GM21576 (cell line): ENCODE results near the gene GLYR1.

ENCODE experiments used
- ATAC-seq: cut with Tn5 transposase; IDR thresholded peaks from one replicate; pipeline ENCODE4 v1.9.1; 2021; ENCODE audit warnings: mild to moderate bottlenecking, moderate library complexity; ENCODE audit not compliant: unreplicated experiment

Gene GLYR1

DNA sequence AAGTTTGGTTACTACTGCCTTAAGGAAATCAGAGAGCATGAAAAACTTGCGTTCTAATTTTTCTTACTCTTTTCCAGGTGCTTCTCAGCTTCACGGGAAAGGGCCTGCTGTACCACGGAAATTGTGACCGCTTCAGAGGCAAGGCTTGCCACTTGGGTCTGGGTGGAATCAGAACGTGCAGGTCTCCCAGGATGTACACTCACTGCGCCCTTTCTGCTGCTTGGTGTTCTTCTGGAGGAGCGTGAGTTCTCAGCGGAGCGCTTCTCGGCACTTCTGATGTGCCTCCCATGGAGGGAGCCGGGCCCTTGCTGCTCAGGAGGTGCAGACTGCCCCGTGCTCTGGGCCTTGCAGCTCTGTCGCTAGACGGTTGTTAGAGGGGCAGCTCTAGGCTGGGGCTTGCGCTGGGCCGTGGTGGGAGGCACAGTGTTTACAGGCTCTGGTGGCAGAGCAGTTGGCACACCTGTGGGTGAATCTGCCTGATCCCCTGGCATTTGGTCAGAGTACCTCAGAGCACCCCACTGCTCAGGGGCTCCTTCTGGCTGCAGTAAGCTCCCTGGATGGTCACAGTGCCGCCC lies 33.0 kb upstream of the GLYR1 start:
- no peak for ATAC-seq

DNA sequence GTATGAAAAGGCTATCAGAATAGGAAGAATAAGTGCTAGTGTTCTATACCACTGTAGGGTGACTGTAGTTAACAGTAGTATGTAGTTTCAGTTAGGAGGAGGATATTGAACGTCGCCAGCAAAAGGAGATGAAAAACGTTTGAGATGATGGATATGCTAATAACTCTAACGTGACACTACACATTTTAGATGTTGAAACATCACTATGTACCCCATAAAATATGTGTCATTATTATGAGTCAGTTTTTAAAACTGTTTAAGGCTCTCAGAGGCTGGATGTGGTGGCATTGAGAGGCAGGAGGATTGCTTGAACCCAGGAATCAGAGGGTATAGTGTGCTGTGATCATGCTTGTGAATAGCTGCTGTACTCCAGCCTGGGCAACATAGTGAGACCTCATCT lies 32.0 kb upstream of the GLYR1 start:
- no peak for ATAC-seq

GRCh38 chr16:4877380-4877685 lies 30.2 kb upstream of the GLYR1 start:
- ATAC-seq: no peak

GRCh38 chr16:4876646-4877379 lies 29.7 kb upstream of the GLYR1 start:
- ATAC-seq: no peak

DNA sequence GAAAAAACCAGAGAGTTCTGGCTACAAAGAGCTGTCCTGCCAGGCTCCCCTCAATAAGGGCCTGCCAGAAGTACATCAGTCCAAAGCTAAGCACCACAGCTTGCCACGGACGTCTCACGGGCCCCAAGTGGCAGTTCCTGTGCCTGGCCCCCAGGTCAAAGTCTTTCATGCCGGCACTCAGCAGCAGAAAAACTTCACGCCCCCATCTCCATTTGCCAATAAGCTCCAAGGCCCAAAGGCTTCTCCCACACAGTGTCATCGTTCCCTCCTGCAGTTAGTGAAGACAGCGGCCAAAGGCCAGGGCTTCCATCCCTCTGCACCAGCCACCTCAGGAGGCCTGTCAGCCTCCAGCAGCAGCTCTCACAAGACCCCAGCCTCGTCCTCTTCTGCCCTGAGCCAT lies 27.6 kb upstream of the GLYR1 start:
- no peak for ATAC-seq

- no peak for ATAC-seq
Observed at GRCh38 chr16:4873091-4873490, 26.0 kb upstream of the GLYR1 start.

GRCh38 chr16:4871071-4871470 lies 24.0 kb upstream of the GLYR1 start:
- ATAC-seq: no peak

- ATAC-seq: no peak
Observed at GRCh38 chr16:4870138-4870671, 23.1 kb upstream of the GLYR1 start.

- no peak for ATAC-seq
Observed at GRCh38 chr16:4869147-4869805, 22.2 kb upstream of the GLYR1 start.

DNA sequence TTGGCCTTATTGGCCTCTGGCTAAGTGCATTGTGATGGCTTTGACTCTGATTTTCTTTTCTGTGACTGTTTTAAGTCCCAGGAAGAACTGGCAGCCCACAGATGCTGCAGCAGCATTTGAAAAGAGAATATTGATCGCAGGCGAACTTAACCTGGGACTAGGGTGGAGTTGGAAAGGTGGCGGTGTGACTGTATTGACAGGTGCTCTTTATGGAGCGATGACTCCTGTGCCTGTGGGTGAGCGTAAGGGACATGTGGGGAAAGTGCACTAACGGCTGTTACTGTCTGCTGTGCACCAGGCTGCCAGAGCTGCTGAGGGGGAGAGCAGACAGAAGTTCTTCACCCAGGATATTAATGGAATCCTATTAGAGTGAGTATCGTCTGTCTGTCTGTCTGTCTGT lies 21.4 kb upstream of the GLYR1 start:
- no peak for ATAC-seq

GRCh38 chr16:4868026-4868425 lies 20.9 kb upstream of the GLYR1 start:
- no peak for ATAC-seq

DNA sequence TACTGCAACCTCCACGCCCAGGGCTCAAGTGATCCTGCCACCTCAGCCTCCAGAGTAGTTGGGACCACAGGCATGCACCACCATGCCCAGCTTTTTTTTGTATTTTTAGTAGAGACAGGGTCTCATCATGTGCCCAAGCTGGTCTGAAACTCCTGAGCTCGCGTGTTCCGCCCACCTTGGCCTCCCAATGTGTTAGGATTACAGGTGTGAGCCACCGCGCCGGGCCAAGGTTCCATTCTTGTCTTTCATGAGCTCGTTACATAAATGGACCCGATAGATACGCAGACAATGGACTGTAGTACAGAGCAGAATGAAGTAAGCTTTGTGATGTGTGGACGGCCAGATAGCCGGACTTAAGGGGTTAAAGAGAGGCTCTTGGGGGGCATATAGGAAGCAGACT lies 19.5 kb upstream of the GLYR1 start:
- no peak for ATAC-seq

GRCh38 chr16:4865231-4865860 lies 18.3 kb upstream of the GLYR1 start:
- no peak for ATAC-seq

DNA sequence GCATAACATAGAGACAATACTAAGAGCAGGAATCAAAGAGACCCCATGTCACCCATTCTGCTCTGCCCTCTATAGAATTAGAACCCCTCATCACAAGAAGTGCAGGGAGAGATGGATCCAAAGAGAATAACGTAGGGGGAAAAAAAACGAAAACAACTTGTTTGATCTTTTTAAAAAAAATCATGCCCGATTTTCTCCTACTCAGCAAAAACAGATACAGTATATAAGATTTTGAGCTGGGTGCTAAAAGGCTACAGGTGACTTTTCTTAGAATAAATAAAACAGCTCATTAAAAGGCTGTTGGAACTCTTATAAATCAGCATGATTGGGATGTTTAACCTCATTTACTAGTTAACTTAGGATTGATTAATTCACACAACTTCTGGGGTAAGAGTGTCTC lies 17.6 kb upstream of the GLYR1 start:
- ATAC-seq: no peak

DNA sequence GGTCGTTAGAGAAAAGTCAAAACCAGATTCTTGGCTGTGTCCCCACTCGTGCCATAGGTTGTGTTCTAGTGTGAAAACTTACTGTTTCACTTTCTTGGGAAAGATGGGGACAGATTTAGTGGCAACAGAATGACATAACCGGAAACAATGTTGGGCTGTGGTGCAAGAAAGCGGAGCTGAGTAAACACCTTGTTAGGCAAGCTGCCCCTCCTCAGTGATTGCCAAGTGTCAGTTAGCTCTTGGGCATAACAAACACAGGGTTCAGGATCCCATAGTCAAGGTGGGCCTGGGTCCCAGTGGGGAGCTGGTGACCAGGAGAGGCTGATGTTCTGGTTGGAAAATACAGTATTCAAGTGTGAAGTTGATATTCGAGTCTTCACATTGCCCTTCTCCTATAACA lies 15.6 kb upstream of the GLYR1 start:
- ATAC-seq: no peak

DNA sequence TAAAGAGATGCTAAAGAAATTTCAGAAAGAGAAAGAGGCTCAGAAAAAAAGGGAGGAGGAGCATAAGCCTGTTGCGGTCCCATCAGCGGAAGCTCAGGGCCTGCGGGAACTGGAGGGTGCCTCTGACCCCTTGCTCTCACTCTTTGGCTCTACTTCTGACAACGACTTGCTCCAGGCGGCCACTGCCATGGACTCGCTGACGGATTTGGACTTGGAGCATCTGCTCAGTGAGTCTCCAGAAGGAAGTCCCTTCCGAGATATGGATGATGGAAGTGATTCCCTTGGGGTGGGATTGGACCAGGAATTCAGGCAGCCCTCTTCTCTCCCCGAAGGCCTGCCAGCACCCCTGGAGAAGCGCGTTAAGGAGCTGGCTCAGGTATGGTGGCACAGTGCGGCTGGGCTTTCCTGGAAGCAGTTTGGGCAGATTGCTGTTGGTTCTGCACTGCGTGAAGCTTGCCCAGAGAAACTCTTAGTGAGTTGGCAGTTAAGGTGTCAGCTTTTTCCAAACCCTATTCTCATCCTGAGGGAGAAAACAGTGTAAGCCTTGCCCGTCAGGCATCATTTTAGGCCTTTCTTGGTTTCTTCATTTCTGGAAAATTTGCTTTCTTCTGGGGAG lies 13.7 kb upstream of the GLYR1 start:
- no peak for ATAC-seq

GRCh38 chr16:4859900-4860255 lies 12.8 kb upstream of the GLYR1 start:
- no peak for ATAC-seq

GRCh38 chr16:4859190-4859899 lies 12.3 kb upstream of the GLYR1 start:
- ATAC-seq: no peak

- no peak for ATAC-seq
Observed at GRCh38 chr16:4855804-4856203, 8.7 kb upstream of the GLYR1 start.

DNA sequence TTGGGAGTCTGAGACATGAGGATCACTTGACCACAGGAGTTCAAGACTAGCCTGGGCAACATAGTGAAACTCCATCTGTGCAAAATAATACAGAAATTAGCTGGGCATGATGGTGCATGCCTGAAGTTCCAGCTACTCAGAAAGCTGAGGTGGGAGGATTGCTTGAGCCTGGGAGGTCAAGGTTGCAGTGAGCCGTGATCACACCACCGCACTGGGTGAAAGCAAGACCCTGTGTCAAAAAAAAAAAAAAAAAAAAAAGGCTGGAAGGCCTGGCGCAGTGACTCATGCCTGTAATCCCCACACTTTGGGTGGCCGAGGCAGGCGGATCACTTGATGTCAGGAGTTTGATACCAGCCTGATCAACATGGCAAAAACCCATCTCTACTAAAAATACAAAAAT lies 8.3 kb upstream of the GLYR1 start:
- no peak for ATAC-seq
